ENCODE measurements around the gene SEC11A. TPM values are rescaled to one million over a fixed set of nuclear protein-coding genes. Genes with fewer than 3 reads are reported as not detected.
"Not testable (repeated sequence)": the region's sequence is repeated elsewhere in the genome, so short reads cannot be mapped to it uniquely, and the experiment has no call there.

SEC11A gene
- total RNA-seq, 1 experiment from 2014 or later, result 265 TPM

DNA sequence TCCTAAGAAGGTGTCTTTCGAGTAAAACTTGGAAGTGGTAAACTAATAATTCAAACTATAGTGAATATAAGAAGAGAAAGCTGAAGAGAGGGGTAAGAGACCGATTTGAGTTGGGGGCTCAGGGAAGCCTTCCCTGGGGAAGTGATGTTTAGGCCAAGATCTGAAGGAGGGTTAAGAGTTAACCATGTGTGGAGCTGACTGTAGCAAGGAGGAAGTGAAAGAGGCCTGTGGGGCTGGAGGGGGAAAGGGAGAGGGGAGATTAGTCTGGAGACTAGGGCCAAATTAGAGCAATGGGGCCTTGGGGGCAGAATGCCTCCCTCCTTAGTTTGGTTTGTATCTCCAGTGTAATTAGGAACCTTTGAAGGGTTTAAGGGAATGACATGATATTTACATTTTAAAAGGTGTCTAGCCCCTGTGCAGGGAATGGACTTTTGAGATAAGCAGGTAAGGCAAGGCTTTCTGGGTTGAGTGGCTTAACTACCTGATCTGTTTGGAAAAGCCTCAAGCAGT is 34.7 kb upstream of the SEC11A start:
- Histone ChIP-seq H3K36me3 (peaks cover 16% of the 10 kb centered on the region), H3K27ac (no peak overlapping the region), H3K9me3 (replicated peaks) (no peaks in the 10 kb centered on the region), H3K4me1 (replicated peaks) (peaks cover 22% of the 10 kb centered on the region), H3K4me3 (no peak overlapping the region), H3K27me3 (replicated peaks) (no peaks in the 10 kb centered on the region)
- no peak for DNase-seq (ENCODE audit: low read depth in 1 of 2, low spot score in 2 of 2)

DNA sequence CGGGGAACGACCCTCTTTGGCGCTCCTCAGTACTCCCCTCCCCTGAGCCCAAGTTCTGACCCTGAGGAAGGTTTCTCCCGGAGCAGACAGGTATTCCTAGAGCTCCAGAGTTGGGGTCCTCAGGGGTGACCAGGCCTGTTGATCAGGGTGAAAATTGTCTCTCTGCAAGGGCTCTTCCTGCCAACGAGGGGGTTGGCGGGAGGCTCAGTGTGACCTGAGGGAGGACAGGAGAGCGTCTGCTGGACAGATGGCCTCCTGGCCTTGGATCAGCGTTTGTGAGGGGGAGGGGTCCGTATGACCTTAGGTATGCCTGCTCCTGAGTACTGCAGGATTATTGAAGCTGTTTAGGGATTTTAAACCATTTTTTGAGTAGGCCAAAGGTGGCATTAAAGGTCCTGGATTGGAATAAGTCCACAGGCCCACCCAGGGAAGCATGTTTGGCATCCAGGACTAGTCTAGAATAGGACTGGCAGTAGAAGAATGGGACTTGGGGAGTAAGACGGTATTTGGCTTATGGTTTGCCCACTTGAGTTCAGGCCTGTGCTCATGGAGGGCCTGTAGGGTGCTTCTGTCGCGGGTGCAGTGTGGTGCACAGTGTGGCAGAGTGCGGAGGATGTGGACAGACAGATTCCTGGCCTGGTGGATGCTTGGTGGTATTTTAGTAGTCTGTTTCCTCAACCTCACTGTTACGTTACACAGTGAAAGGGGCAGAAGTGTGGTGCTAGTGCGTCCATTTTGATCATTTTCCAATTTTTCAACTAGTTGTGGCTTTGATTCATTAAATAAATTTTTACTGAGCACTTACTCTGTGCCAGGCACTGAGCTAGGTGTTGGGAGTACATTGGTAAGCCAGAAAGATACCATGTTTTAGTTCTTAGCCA is 33.4 kb upstream of the SEC11A start:
- Histone ChIP-seq H3K36me3 (peaks cover 16% of the 10 kb centered on the region), H3K4me1 (replicated peaks) (peaks cover 22% of the 10 kb centered on the region), H3K27me3 (replicated peaks) (no peaks in the 10 kb centered on the region), H3K9me3 (replicated peaks) (no peaks in the 10 kb centered on the region), H3K27ac (peak overlapping the region; percentile 59), H3K4me3 (peak overlapping the region; percentile 95)
- DNase-seq (ENCODE audit: low read depth in 1 of 2, low spot score in 2 of 2), result peak; percentile 49 to 53

DNA sequence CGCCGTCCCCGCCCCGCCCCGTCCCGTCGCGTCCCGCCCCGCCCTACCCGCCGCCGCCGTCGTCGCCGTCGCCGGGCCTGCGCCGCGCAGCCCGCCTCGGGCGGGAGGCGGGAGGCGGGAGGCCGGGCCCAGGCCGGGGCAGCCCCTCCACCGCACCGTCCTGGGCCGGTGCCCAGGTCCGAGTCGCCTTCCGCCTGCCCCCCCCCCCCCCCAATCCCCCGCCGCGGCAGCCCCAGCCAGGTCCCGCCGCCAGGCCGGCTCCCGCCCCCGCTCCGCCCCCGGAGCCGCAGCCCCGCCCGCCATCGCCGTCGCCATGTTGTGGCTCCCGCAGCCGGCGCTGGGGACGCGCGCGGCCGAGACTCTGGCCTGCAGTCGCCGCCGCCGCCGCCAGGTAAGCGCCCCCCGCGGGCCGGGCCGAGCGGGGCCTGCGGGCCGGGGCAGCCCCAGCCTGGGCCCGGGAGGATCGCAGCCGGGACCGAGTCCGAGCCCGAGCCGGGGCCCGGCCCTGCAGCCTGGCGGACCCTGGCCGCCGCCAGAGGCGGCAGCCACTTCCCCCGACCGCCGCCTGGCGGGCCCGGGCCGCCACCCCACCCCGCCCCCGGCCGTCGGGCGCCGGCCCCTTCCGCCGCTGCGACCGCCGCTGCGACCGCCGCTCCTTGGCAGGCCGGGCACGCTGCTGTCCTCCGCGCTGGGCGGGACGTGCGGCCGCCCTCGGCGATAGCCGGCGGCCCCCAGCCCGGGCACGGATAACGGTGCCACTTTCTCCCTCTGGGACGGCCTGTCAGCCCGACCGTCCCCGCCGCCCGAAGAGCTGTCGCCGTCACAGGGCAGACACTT is 32.6 kb upstream of the SEC11A start, which contains the start of gene ZNF592:
ZNF592 (plus strand) TSS at position 319 of the 837 bp plus-strand sequence. CDS start 34,084 bp downstream, outside the sequence.
- H3K36me3 ChIP-seq, result peaks cover 8% of the 10 kb centered on the region
- peaks cover 22% of the 10 kb centered on the region for H3K4me1 ChIP-seq (replicated peaks)
- H3K4me3 ChIP-seq, result peak within 1 kb of the TSS; percentile 95
- no peaks in the 10 kb centered on the region for H3K27me3 ChIP-seq (replicated peaks)
- H3K9me3 ChIP-seq (replicated peaks), result no peaks in the 10 kb centered on the region
- peak in 1 of 2 experiments; percentile 81 for DNase-seq (ENCODE audit: low read depth in 1 of 2, low spot score in 2 of 2)
- H3K27ac ChIP-seq, result peak within 1 kb of the TSS; percentile 80

DNA sequence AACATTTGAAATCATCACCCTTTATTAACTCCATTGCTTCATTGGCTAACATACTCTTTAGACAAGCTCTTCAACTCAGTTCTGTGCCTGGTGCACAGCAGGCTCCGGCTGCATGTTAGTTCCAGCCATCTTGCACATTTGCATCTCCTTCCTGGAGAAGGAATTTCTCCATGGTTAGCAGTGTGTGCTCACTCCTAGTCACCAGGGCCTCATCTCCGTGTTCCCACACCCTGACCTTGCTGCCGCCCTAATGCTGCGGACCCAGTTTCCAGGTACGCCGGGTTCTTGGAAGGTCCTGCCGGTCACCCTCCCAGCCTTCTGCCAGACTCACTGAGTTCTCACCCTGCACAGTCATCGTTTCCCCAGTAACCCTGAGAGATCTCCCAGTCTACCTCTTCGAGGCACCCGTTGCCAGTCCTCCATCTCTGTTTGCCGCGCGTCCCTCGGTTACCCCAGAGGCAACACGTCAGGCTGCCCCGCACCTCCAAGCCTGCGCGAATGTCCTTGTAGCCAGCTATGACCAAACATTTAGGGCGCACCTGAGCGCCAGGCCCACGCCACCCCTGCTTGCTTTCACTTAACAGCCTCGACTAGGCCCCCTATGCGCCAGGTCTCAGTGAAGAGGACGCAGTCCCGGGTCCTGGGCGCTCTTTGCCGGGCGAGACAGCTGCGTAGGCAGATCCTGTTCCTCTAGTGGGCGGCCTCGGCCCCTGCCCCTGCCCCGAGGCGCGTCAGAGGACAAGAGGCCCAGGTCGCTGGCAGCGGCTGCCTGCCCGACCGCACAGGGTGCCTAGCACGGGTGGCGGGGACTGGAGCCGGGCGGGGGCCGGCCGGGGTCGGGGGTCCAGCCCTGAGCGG is 31.7 kb upstream of the SEC11A start:
- Histone ChIP-seq H3K4me1 (replicated peaks) (peaks cover 18% of the 10 kb centered on the region), H3K4me3 (peak overlapping the region; percentile 95), H3K27me3 (replicated peaks) (no peaks in the 10 kb centered on the region), H3K9me3 (replicated peaks) (no peaks in the 10 kb centered on the region), H3K27ac (peak overlapping the region; percentile 80), H3K36me3 (peaks cover 3% of the 10 kb centered on the region)
- DNase-seq (ENCODE audit: low read depth in 1 of 2, low spot score in 2 of 2), result peak; percentile 75 to 77

DNA sequence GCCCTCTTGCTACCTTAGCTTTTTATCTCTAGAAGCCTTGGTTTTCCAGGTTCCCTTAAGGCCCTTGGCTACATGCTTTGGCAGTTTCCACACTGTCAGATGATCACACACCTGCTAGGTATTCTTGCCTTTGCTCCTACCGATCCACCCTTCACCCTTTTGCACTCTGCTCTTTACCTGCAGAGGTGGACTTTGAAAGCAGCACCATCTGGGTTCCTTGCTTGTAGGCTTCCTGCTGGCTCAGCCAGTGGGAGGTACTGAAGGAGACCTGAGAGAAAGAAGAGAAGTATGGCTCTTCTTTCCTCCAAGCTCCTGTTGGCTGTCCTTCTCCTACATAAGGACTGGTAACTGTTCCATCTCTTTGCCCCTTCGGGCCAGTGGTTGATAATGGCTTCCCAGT is 25.2 kb upstream of the SEC11A start:
- no peak overlapping the region for H3K4me3 ChIP-seq
- H3K9me3 ChIP-seq (replicated peaks), result no peaks in the 10 kb centered on the region
- H3K4me1 ChIP-seq (replicated peaks), result no peaks in the 10 kb centered on the region
- H3K36me3 ChIP-seq, result no peaks in the 10 kb centered on the region
- no peak for DNase-seq (ENCODE audit: low read depth in 1 of 2, low spot score in 2 of 2)
- no peaks in the 10 kb centered on the region for H3K27me3 ChIP-seq (replicated peaks)
- H3K27ac ChIP-seq, result no peak overlapping the region

DNA sequence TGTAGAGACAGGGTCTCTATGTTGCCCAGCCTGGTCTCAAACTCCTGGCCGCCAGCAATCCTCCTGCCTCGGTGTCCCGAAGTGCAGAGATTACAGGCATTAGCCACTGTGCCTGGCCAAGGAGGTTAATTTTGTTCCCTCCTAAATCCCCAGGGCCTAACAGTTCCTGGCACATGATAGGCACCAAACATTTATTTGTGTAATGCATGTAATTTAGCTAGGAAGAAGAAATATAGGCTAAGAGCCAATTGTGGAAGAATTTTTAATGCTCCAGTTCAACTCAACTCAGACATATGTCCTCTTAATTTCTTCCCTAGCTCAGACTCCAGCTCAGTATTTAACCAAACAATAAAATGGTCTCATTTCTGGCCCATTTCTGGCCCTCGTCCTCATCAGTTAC is 24.8 kb upstream of the SEC11A start:
- Histone ChIP-seq H3K4me1 (replicated peaks) (peaks cover under 1% of the 10 kb centered on the region), H3K36me3 (no peaks in the 10 kb centered on the region), H3K27me3 (replicated peaks) (no peaks in the 10 kb centered on the region), H3K4me3 (no peak overlapping the region), H3K27ac (no peak overlapping the region), H3K9me3 (replicated peaks) (no peaks in the 10 kb centered on the region)
- no peak for DNase-seq (ENCODE audit: low read depth in 1 of 2, low spot score in 2 of 2)

DNA sequence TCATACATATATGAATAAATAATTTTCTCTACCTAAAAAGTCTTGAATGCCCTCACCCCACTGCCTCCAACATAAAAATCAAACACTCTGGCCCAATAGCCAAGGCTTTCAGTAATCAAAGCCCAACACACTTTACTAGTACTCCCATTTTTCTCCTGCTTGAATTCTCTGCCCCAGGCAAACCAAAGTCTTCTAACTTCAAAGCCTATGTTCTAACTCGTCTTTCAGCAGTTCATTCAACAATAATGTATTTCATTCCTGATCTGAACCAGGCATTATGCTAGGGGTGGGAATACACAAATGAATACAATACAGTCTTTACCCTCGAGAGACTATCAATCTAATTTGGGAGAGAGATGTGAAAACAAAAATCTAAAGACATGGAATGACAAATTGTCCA is 21.1 kb upstream of the SEC11A start:
- Histone ChIP-seq H3K9me3 (replicated peaks) (no peaks in the 10 kb centered on the region), H3K27ac (no peak overlapping the region)
- DNase-seq (ENCODE audit: low read depth in 1 of 2, low spot score in 2 of 2), result no peak

DNA sequence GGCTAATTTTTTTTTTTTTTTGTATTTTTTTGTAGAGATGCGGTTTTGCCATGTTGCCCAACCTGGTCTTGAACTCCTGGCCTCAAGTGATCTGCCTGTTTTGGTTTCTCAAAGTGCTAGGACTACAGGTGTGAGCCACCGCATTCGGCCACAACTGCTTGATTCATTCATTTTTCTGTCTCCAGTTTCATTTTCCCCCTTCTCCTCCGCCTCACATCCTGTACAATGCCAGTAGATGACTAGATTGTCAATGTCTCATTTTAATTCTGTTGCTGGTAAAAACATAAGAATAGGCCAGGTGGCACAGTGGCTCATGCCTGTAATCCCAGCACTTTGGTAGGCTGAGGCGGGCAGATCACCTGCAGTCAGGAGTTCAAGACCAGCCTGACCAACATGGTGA is 20.4 kb upstream of the SEC11A start:
- Histone ChIP-seq H3K4me1 (replicated peaks) (peaks cover 20% of the 10 kb centered on the region), H3K36me3 (no peaks in the 10 kb centered on the region), H3K27me3 (replicated peaks) (no peaks in the 10 kb centered on the region), H3K9me3 (replicated peaks) (no peaks in the 10 kb centered on the region), H3K4me3 (no peak overlapping the region), H3K27ac (no peak overlapping the region)
- DNase-seq (ENCODE audit: low read depth in 1 of 2, low spot score in 2 of 2), result no peak

More for the DNA sequence above, 21.1 kb upstream of the SEC11A start:
- Histone ChIP-seq H3K27me3 (replicated peaks) (no peaks in the 10 kb centered on the region), H3K36me3 (no peaks in the 10 kb centered on the region), H3K4me1 (replicated peaks) (peaks cover 20% of the 10 kb centered on the region), H3K4me3 (no peak overlapping the region)

DNA sequence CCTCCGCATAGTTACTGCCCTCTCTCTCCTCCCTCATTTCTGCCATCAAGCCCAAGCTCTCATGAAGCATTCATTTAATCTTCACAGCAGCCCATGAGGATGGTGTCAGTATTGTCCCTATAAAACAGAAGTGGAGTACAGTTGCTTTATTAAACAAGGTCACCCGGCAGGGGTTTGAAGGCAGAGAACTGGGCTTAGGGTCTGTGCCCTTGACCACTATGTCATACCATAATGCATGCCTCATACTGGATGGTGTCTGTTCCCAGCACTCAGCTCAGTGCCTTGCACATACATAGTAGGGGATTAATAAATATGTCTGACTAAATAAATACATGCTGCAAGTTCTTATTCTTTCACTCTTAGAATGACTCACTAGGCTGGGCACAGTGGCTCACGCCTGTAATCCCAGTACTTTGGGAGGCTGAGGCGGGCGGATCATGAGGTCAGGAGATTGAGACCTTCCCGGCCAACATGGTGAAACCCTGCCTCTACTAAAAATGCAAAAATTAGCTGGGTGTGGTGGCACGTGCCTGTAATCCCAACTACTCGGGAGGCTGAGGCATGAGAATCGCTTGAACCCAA is 19.6 kb upstream of the SEC11A start:
- not testable (repeated sequence) for H3K9me3 ChIP-seq (replicated peaks); H3K4me3 ChIP-seq; H3K27me3 ChIP-seq (replicated peaks); H3K36me3 ChIP-seq; DNase-seq (ENCODE audit: low read depth in 1 of 2, low spot score in 2 of 2); H3K27ac ChIP-seq
- H3K4me1 ChIP-seq (replicated peaks), result peaks cover 20% of the 10 kb centered on the region

DNA sequence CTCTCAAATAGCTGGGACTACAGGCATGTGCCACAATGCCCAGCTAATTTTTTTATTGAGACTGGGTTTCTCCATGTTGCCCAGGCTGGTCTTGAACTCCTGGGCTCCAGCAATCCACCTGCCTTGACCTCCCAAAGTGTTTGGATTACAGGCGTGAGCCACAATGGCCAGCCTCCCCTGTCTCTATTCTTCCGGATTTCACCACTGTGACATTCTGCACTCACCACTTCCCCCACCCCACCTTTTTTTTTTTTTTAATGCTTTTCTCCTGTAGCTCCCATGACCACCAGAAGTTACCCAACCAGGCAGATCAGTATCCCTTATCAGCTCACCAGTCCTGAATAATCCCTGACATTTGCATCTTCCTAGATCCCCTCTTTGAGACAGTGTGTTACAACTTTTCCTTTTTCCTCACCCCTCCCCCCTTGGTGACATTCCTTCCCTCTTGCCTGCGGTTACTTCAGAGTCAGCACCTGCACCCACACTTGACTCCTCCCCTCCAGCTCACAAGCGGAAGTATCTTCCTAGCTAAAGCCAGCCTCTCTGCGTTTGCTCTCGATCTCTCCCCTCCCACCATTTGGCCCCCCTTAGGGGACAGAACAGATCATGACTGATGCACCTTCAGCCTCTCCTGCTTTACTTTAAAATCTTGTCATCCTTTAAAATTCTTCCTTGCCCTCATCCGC is 19.0 kb upstream of the SEC11A start:
- Histone ChIP-seq H3K4me1 (replicated peaks) (peaks cover 20% of the 10 kb centered on the region), H3K9me3 (replicated peaks) (no peaks in the 10 kb centered on the region), H3K27ac (no peak overlapping the region), H3K27me3 (replicated peaks) (no peaks in the 10 kb centered on the region), H3K36me3 (no peaks in the 10 kb centered on the region), H3K4me3 (no peak overlapping the region)
- DNase-seq (ENCODE audit: low read depth in 1 of 2, low spot score in 2 of 2), result peak; percentile 18 to 49

DNA sequence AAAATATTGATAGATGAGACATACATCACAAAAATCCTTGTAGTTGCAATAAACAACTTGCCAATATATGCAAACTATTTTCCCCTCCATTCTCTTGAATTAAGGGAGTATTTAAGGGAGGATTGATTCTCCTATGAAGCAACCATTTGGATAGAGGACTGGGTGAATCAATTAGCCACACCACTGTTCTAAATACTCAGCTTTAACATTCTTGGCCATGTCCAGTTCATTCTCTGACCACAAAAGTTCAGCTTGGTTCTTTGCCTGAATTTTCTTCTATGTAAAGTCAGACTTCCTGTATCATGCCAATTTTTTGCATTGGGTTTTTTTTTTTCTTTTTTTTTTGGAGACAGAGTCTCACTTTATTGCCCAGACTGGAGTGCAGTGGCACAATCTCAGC is 15.8 kb upstream of the SEC11A start:
- Histone ChIP-seq H3K27me3 (replicated peaks) (no peaks in the 10 kb centered on the region), H3K4me3 (no peak overlapping the region), H3K4me1 (replicated peaks) (peaks cover 20% of the 10 kb centered on the region), H3K9me3 (replicated peaks) (no peaks in the 10 kb centered on the region), H3K27ac (no peak overlapping the region), H3K36me3 (no peaks in the 10 kb centered on the region)
- DNase-seq (ENCODE audit: low read depth in 1 of 2, low spot score in 2 of 2), result no peak

DNA sequence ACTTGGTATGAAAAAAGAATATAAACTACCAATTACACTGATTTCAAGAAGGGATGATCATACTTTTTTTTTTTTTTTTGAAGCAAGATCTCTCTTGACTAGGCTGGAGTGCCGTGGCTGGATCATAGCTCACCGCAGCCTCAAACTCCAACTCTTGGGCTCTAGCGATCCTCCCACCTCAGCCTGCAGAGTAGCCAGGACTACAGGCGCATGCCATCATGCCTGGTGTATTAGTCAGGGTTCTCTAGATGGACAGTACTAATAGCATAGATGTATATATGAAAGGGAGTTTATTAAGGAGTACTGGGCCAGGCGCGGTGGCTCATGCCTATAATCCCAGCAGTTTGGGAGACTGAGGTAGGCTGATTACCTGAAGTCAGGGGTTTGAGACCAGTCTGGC is 11.5 kb upstream of the SEC11A start:
- no peak overlapping the region for H3K4me3 ChIP-seq
- peaks cover 9% of the 10 kb centered on the region; the same call in 1 of the 2 replicates for H3K4me1 ChIP-seq (replicated peaks)
- no peak for DNase-seq (ENCODE audit: low read depth in 1 of 2, low spot score in 2 of 2)
- no peaks in the 10 kb centered on the region for H3K27me3 ChIP-seq (replicated peaks)
- no peak overlapping the region for H3K27ac ChIP-seq
- no peaks in the 10 kb centered on the region for H3K9me3 ChIP-seq (replicated peaks)
- H3K36me3 ChIP-seq, result no peaks in the 10 kb centered on the region

All from SJSA1 (cell line).